Body of pancreas (tissue), 4 donors: ENCODE data around the gene DSC1. TPM values are rescaled to one million over a fixed set of nuclear protein-coding genes. Genes with fewer than 3 reads are reported as not detected.
"Not testable (repeated sequence)": the region's sequence is repeated elsewhere in the genome, so short reads cannot be mapped to it uniquely, and the experiment has no call there.

Experiments used
- ATAC-seq: fragments of 150-250 bp; one replicate; pipeline ENCODE4 v1.9.1; 2016
- DNase-seq, 4 donors: peaks; one replicate each; pipeline ENCODE4 v3.0.0-alpha.2; 2019
- H3K27ac ChIP-seq, 4 donors: fragments of 200-600 bp; sonication (generic); 1 replicate in 3 of 4; 2 replicates in 1 of 4; pipeline versions ENCODE4 v1.5.1 to v1.6.1; 2016 to 2019; ENCODE audit warnings: mild to moderate bottlenecking in 1 of 4, mixed read lengths in 1 of 4, moderate library complexity in 1 of 4
- H3K27me3 ChIP-seq, 2 donors: fragments of 200-600 bp; sonication (generic); one replicate each; pipeline ENCODE4 v1.6.0; 2016; ENCODE audit warnings: mild to moderate bottlenecking in 1 of 2
- H3K36me3 ChIP-seq, 2 donors: fragments of 200-600 bp; sonication (generic); replicated peaks in 1 of 2; 2 replicates each; pipeline ENCODE4 v1.5.1; 2016; ENCODE audit warnings: low read depth in 2 of 2; ENCODE audit not compliant: insufficient read depth in 1 of 2
- H3K4me1 ChIP-seq: fragments of 200-600 bp; sonication (generic); one replicate; pipeline ENCODE4 v1.6.0; 2016
- H3K4me3 ChIP-seq, 2 donors: fragments of 200-600 bp; sonication (generic); 1 replicate in 1 of 2; 2 replicates in 1 of 2; pipeline ENCODE4 v1.5.1; 2016 to 2019
- H3K9me3 ChIP-seq, 3 donors: fragments of 200-600 bp; sonication (generic); 1 replicate in 2 of 3; 2 replicates in 1 of 3; pipeline ENCODE4 v1.5.1; 2016
- POLR2A ChIP-seq, 3 donors: fragments of 450-650 bp; IDR thresholded peaks; one replicate each; pipeline ENCODE4 v1.6.1; 2016; ENCODE audit warnings: antibody characterized with exemption in 3 of 3, mild to moderate bottlenecking in 2 of 3
- WGBS, 2 donors: methylation state at CpG; one replicate each; pipeline ENCODE4 v1.1.5; 2017; 5-methylcytosine and 5-hydroxymethylcytosine counted together
- intact Hi-C: fragments of 100-400 bp; cut with DNase I; formaldehyde crosslinking; loops from one replicate; pipeline ENCODE4 v1.15.1; 2023
- total RNA-seq, 2 donors: library from RNA; depleted of rRNA; stranded (reverse); fragments of >200 nt; gene quantifications; one replicate each; pipeline ENCODE4 v1.1.0, GENCODE V29; 2016
- TF ChIP-seq, protein P1 (sequence below), 7 experiments: fragments of 450-650 bp in 4 of 7; fragments of 200-600 bp in 3 of 7; sonication (generic) in 3 of 7; IDR thresholded peaks; one replicate each; pipeline ENCODE4 v1.5.1; 2016 to 2019; ENCODE audit warnings: antibody characterized with exemption in 7 of 7

The DSC1 gene
- total RNA-seq, 2 donors from 2014 or later: not detected

DNA sequence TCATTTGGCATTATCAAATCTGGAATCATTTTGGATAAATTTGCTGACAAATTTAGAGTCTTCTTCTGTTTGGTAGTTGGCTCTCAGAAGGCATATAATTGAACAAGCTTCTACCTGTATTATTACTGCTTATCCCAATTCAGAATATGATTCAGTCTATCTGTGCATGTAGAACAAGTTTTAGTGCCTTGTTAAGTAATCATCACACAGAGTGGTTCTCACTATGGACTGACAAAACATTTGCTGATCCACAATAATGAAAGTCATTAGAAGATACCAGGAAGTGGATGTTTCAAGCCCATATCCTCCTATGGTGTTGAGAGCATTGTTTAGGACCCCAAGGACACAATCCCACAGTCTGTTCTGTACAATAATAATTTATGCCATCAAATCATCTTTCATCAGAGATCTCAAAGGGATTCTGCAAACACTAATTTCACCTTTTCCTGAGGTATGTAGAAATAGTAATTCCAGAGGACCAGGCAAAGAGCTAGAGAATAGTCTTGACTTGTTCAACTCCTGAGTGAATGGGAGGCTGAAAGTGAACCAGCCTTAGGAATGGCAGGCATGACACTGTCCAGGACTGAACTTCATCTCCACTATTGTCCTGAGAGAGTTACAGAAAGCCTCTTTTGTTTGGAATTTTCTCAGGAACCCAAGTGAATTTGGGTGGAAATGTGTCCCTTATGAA, 29.6 kb upstream of the DSC1 start:
- no peaks in the 10 kb centered on the region for H3K36me3 ChIP-seq
- ATAC-seq (no peak), DNase-seq (no peak)
- H3K27ac ChIP-seq: no peak overlapping the region
- intact Hi-C loops: no loop called here
- H3K9me3 ChIP-seq: no peaks in the 10 kb centered on the region
- TF ChIP-seq POLR2A (IDR thresholded peaks at IDR 0.05): no peak
- TF ChIP-seq, protein P1, sequence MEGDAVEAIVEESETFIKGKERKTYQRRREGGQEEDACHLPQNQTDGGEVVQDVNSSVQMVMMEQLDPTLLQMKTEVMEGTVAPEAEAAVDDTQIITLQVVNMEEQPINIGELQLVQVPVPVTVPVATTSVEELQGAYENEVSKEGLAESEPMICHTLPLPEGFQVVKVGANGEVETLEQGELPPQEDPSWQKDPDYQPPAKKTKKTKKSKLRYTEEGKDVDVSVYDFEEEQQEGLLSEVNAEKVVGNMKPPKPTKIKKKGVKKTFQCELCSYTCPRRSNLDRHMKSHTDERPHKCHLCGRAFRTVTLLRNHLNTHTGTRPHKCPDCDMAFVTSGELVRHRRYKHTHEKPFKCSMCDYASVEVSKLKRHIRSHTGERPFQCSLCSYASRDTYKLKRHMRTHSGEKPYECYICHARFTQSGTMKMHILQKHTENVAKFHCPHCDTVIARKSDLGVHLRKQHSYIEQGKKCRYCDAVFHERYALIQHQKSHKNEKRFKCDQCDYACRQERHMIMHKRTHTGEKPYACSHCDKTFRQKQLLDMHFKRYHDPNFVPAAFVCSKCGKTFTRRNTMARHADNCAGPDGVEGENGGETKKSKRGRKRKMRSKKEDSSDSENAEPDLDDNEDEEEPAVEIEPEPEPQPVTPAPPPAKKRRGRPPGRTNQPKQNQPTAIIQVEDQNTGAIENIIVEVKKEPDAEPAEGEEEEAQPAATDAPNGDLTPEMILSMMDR (IDR thresholded peaks at IDR 0.05): no peak
- no peak overlapping the region for H3K4me3 ChIP-seq
- no peaks in the 10 kb centered on the region for H3K27me3 ChIP-seq
- H3K4me1 ChIP-seq: no peaks in the 10 kb centered on the region

DNA sequence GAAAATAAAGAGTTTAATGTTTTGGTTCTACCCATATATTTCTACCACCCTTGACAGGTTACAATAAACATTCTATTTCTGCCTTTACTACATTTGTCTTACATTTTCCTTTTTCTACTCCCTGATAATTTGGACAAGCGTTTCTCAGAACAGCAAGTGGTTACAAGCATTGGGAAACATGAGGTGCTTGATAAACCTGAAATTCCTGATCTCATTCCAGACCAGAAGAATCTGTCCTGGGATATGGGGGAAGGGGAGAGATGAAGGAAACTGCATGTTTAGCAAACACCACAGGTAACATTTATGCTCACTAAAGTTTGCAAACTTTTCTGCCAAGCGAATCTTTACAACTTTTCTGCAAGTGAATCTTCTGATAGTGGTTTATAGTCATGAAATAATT, 28.3 kb upstream of the DSC1 start:
- no peak overlapping the region for H3K27ac ChIP-seq
- intact Hi-C loops: no loop called here
- no peak for TF ChIP-seq POLR2A (IDR thresholded peaks at IDR 0.05)
- no peaks in the 10 kb centered on the region for H3K36me3 ChIP-seq
- ATAC-seq: no peak
- WGBS, 2 donors: 47 to 55% methylated on average over 2 of the region's 2 CpGs
- no peak for DNase-seq
- no peaks in the 10 kb centered on the region for H3K9me3 ChIP-seq
- H3K4me3 ChIP-seq: no peak overlapping the region
- H3K27me3 ChIP-seq: no peaks in the 10 kb centered on the region
- H3K4me1 ChIP-seq: no peaks in the 10 kb centered on the region

DNA sequence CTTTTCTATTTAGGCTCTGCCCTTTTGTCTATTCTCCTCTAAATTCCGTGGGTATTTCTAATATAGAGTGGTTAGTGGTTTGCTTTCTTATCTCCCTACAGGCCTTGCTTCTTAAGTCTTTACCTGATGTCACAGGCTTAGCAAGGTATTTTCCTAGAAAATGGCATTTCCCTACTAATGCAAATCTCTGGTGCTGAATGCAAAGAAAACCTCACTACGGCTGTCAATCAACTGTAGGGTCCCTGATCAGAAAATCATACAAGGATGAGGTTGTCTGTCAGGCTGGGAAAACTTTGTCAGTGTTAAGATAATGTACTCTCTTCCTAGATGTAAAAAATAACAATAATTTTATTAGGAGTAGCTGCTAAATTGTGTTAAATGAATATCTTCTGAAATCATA, 27.1 kb upstream of the DSC1 start:
- no peak for TF ChIP-seq POLR2A (IDR thresholded peaks at IDR 0.05)
- TF ChIP-seq, protein P1 (IDR thresholded peaks at IDR 0.05): no peak
- Histone ChIP-seq H3K9me3 (no peaks in the 10 kb centered on the region), H3K4me3 (no peak overlapping the region), H3K4me1 (no peaks in the 10 kb centered on the region), H3K27me3 (no peaks in the 10 kb centered on the region), H3K36me3 (no peaks in the 10 kb centered on the region), H3K27ac (no peak overlapping the region)
- ATAC-seq: no peak
- DNase-seq: no peak
- intact Hi-C loops: no loop called here
- WGBS, 2 donors: 57 to 71% methylated on average over 2 of the region's 2 CpGs

DNA sequence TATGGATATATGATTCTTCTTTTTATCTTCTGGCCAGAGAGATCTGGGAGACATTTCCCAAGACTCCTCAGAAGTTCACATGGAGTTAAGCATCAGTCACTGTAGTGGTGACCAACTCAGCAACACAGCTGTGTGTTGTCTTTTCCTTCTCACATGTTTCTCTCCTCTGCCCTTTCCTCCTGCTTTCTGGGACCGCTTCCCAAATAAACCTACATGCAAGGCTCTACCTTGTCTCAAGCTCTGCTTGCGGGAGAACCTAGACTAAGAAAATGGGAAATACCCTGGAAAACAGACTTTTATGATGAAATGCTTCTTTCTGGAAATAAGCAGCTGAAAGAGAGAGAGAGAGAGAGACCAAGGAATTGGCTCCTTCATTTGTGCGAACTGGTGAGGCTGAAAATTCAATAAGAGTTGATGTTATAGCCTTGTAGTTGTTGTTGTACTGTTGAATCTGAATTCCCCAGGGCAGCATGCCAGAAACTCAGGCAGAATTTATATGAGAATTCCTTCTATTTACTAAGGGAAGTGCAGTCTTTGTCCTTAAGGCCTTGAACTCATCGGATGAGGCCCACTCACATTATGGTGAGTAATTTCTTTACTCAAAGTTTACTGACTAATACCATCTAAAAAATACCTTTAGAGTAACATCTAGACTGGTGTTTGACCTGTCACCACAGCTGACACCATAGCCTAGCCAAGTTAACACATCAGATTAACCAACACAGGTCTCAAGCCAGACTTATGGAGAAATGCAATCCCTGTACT, 22.7 kb upstream of the DSC1 start:
- ATAC-seq: no peak
- intact Hi-C loops: no loop called here
- H3K4me3 ChIP-seq: no peak overlapping the region
- H3K27ac ChIP-seq: no peak overlapping the region
- no peaks in the 10 kb centered on the region for H3K4me1 ChIP-seq
- no peak for DNase-seq
- TF ChIP-seq, protein P1 (IDR thresholded peaks at IDR 0.05): no peak
- TF ChIP-seq POLR2A (IDR thresholded peaks at IDR 0.05): no peak
- no peaks in the 10 kb centered on the region for H3K36me3 ChIP-seq
- WGBS, 2 donors: 57 to 76% methylated on average over 4 of the region's 4 CpGs
- H3K27me3 ChIP-seq: no peaks in the 10 kb centered on the region
- no peaks in the 10 kb centered on the region for H3K9me3 ChIP-seq

DNA sequence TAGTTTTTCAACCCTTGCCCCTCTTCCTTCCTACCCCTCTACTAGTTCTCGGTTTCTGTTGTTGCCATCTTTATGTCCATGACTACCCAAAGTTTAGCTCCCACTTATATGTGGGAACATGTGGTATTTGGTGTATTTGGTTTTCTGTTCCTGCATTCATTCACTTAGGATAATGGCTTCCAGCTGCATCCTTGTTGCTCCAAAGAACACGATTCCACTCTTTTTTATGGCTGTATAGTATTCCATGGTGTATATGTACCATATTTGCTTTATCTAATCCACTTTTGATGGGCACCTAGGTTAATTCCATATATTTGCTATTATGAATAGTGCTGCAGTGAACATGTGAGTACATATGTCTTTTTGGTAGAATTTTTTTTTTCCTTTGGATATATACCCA, 20.6 kb upstream of the DSC1 start:
- 71 to 73% methylated on average over 2 of the region's 2 CpGs for WGBS, 2 donors
- TF ChIP-seq POLR2A (IDR thresholded peaks at IDR 0.05): no peak
- TF ChIP-seq, protein P1 (IDR thresholded peaks at IDR 0.05): no peak
- Histone ChIP-seq H3K27me3 (no peaks in the 10 kb centered on the region), H3K27ac (no peak overlapping the region), H3K4me3 (no peak overlapping the region), H3K4me1 (no peaks in the 10 kb centered on the region), H3K9me3 (no peaks in the 10 kb centered on the region), H3K36me3 (no peaks in the 10 kb centered on the region)
- intact Hi-C loops: no loop called here
- DNase-seq: no peak
- ATAC-seq: no peak

DNA sequence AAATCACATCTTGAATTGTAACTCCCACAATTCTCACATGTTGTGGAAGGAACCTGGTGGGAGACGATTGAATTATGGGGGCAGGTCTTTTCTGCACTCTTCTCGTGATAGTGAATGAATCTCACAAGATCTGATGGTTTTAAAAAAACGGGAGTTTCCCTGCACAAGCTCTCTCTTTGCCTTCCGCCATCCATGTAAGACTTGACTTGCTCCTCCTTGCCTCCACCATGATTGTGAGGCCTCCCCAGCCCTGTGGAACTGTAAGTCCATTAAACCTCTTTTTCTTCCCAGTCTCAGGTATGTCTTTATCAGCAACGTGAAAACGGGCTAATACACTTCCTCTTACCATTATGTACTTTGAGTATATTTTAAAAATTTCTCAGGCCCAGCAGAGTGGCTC, 14.7 kb upstream of the DSC1 start:
- ATAC-seq, H3K4me3 ChIP-seq, H3K9me3 ChIP-seq, intact Hi-C loops, H3K36me3 ChIP-seq, DNase-seq, H3K27me3 ChIP-seq, H3K27ac ChIP-seq, H3K4me1 ChIP-seq: not testable (repeated sequence)
- WGBS, 2 donors: 81 to 85% methylated on average over 6 of the region's 6 CpGs
